GM10847 (cell line): Measurements from ENCODE around the gene TNFRSF11A.

Experiments used
- POLR2A ChIP-seq: IDR thresholded peaks from 2 replicates; pipeline ENCODE4 v1.6.1; 2011; ENCODE audit not compliant: insufficient read length; ENCODE audit errors: extremely low read depth

The TNFRSF11A gene

GRCh38 chr18:62357079-62357719 is 32.1 kb downstream of the TNFRSF11A start:
- TF ChIP-seq POLR2A, result no peak

GRCh38 chr18:62360805-62361204 is 35.7 kb downstream of the TNFRSF11A start:
- TF ChIP-seq POLR2A, result no peak

GRCh38 chr18:62361288-62361687 is 36.2 kb downstream of the TNFRSF11A start:
- no peak for TF ChIP-seq POLR2A

- no peak for TF ChIP-seq POLR2A
Observed at GRCh38 chr18:62364558-62364957, 39.4 kb downstream of the TNFRSF11A start.

GRCh38 chr18:62365420-62365819 is 40.3 kb downstream of the TNFRSF11A start:
- TF ChIP-seq POLR2A, result no peak

GRCh38 chr18:62366992-62367391 is 41.9 kb downstream of the TNFRSF11A start:
- TF ChIP-seq POLR2A, result no peak

- no peak for TF ChIP-seq POLR2A
Observed at GRCh38 chr18:62368100-62368499, 43.0 kb downstream of the TNFRSF11A start.

GRCh38 chr18:62369129-62369644 is 44.1 kb downstream of the TNFRSF11A start:
- no peak for TF ChIP-seq POLR2A

- no peak for TF ChIP-seq POLR2A
Observed at GRCh38 chr18:62370366-62370765, 45.3 kb downstream of the TNFRSF11A start.

- no peak for TF ChIP-seq POLR2A
Observed at GRCh38 chr18:62371436-62371835, 46.3 kb downstream of the TNFRSF11A start.

- no peak for TF ChIP-seq POLR2A
Observed at GRCh38 chr18:62372156-62372555, 47.0 kb downstream of the TNFRSF11A start.

- no peak for TF ChIP-seq POLR2A
Observed at GRCh38 chr18:62372882-62373281, 47.8 kb downstream of the TNFRSF11A start.

- no peak for TF ChIP-seq POLR2A
Observed at GRCh38 chr18:62374410-62374965, 49.4 kb downstream of the TNFRSF11A start.

- no peak for TF ChIP-seq POLR2A
Observed at GRCh38 chr18:62377131-62377807, 52.2 kb downstream of the TNFRSF11A start.

- no peak for TF ChIP-seq POLR2A
Observed at GRCh38 chr18:62379051-62379450, 53.9 kb downstream of the TNFRSF11A start.

GRCh38 chr18:62381373-62381772 is 56.3 kb downstream of the TNFRSF11A start:
- no peak for TF ChIP-seq POLR2A
